GM04504 (cell line): ENCODE data around the gene TMCO2.
"Not testable (repeated sequence)": the region's sequence is repeated elsewhere in the genome, so short reads cannot be mapped to it uniquely, and the experiment has no call there.

Experiments
- DNase-seq: peaks from one replicate; pipeline ENCODE4 v3.0.0-alpha.2; 2012; ENCODE audit warnings: low read depth

The TMCO2 gene

GRCh38 chr1:40247655-40248054, at the start of gene TMCO2:
Gene TMCO2, plus strand, starts transcription at chr1:40247937. Its CDS starts 57 bp downstream, at chr1:40247994.
- no peak for DNase-seq

GRCh38 chr1:40199126-40199525, 48.6 kb upstream of the TMCO2 start:
- DNase-seq, result no peak

- DNase-seq, result no peak
Observed at GRCh38 chr1:40204856-40205255, 42.9 kb upstream of the TMCO2 start.

- no peak for DNase-seq
Observed at GRCh38 chr1:40210511-40211204, 37.1 kb upstream of the TMCO2 start.

GRCh38 chr1:40218333-40218732, 29.4 kb upstream of the TMCO2 start:
- DNase-seq, result no peak

- not testable (repeated sequence) for DNase-seq
Observed at GRCh38 chr1:40221471-40221905, 26.2 kb upstream of the TMCO2 start.

GRCh38 chr1:40221977-40222772, 25.6 kb upstream of the TMCO2 start:
- no peak for DNase-seq

GRCh38 chr1:40224040-40224439, 23.7 kb upstream of the TMCO2 start:
- no peak for DNase-seq

GRCh38 chr1:40226192-40226591, 21.5 kb upstream of the TMCO2 start:
- DNase-seq, result no peak

- DNase-seq, result no peak
Observed at GRCh38 chr1:40232444-40232843, 15.3 kb upstream of the TMCO2 start.

GRCh38 chr1:40239626-40240025, 8.1 kb upstream of the TMCO2 start:
- no peak for DNase-seq

GRCh38 chr1:40240390-40240789, 7.3 kb upstream of the TMCO2 start:
- no peak for DNase-seq

GRCh38 chr1:40241362-40241761, 6.4 kb upstream of the TMCO2 start:
- DNase-seq, result no peak

GRCh38 chr1:40243351-40243750, 4.4 kb upstream of the TMCO2 start:
- DNase-seq, result no peak

GRCh38 chr1:40244138-40244744, 3.5 kb upstream of the TMCO2 start:
- DNase-seq, result no peak

GRCh38 chr1:40245686-40246085, 2.1 kb upstream of the TMCO2 start:
- DNase-seq, result no peak

- no peak for DNase-seq
Observed at GRCh38 chr1:40248412-40248811, 675 bp downstream of the TMCO2 start.

- no peak for DNase-seq
Observed at GRCh38 chr1:40251456-40251855, 3.7 kb downstream of the TMCO2 start.

GRCh38 chr1:40252601-40253000, 4.9 kb downstream of the TMCO2 start:
- no peak for DNase-seq

- DNase-seq, result no peak
Observed at GRCh38 chr1:40255231-40255630, 7.5 kb downstream of the TMCO2 start.

- no peak for DNase-seq
Observed at GRCh38 chr1:40256401-40257084, 8.8 kb downstream of the TMCO2 start.

GRCh38 chr1:40257313-40257687, 9.6 kb downstream of the TMCO2 start:
- no peak for DNase-seq
